ENCODE measurements around the gene IFI35. TPM values are rescaled to one million over a fixed set of nuclear protein-coding genes. Genes with fewer than 3 reads are reported as not detected.

IFI35 gene
- total and polyA plus RNA-seq, 9 of the 15 experiments (the other 6 are each of a cell fraction or from before 2014, with no cell fraction given) = 4.4 to 13.1 (median 10.2) TPM

DNA sequence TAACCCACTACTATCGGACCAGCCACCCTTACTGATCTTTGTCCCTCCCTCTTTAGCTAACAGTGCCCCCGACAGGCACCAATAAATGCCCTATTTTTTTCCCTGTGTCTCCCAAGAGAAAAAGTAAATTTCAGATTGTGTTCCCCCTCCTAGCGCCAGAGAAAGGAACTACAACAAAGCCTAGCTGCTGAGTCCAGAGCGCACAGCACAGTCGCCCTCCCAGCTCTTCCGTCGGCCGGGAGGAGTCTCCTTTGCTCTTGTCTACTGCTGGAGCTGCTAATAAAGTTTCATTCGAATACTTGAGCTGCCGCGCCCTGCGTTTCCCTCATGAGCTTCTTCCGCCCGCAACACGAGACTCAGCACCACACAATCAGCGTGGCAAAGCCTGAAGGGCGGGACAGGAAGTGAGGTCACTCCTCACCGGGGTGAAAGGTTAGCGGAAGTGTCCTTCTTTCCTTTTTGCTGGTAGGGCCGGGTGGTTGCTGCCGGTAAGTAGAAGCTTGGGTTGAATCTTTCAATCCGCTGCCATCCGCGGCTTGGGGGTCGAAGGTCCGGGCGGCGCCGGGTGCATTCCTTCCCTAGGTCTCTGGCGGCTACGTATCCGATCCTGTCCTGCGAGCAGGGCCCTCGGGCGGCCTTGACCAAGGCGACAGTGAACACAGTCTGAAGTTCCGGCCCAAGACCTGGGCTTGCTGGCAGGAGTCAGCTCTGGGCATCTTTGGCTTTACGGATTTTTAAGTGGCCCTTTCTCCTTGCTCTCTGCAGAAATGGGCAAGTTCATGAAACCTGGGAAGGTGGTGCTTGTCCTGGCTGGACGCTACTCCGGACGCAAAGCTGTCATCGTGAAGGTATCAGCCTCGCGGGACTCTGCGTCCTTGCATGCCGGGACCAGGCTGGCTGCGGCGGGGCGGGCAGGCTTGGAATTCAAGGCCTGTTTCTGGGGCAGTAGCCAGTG, 8.3 kb upstream of the IFI35 start, which contains the start of gene RPL27 (continued):
- peak; percentile 73 for TF ChIP-seq RBM22 (IDR thresholded peaks at IDR 0.05; ENCODE audit: low read depth, low read length, poor library complexity, severe bottlenecking)
- no peak for TF ChIP-seq ZSCAN29 (IDR thresholded peaks at IDR 0.05)
- TF ChIP-seq TOE1 (IDR thresholded peaks at IDR 0.05; ENCODE audit: borderline replicate concordance) = peak; percentile 89
- no peak for TF ChIP-seq TOE1 (CRISPR knock-in tag; IDR thresholded peaks at IDR 0.05; ENCODE audit: borderline replicate concordance, low read depth)
- TF ChIP-seq, protein P1, sequence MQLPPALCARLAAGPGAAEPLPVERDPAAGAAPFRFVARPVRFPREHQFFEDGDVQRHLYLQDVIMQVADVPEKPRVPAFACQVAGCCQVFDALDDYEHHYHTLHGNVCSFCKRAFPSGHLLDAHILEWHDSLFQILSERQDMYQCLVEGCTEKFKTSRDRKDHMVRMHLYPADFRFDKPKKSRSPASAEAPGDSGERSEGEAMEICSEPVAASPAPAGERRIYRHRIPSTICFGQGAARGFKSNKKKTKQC (CRISPR knock-in tag; IDR thresholded peaks at IDR 0.05) = peak; percentile 56; the same call in 1 of the 2 replicates
- TF ChIP-seq SRSF9 (IDR thresholded peaks at IDR 0.05; ENCODE audit: borderline replicate concordance, low read depth, low read length) = no peak
- TF ChIP-seq, protein P2, sequence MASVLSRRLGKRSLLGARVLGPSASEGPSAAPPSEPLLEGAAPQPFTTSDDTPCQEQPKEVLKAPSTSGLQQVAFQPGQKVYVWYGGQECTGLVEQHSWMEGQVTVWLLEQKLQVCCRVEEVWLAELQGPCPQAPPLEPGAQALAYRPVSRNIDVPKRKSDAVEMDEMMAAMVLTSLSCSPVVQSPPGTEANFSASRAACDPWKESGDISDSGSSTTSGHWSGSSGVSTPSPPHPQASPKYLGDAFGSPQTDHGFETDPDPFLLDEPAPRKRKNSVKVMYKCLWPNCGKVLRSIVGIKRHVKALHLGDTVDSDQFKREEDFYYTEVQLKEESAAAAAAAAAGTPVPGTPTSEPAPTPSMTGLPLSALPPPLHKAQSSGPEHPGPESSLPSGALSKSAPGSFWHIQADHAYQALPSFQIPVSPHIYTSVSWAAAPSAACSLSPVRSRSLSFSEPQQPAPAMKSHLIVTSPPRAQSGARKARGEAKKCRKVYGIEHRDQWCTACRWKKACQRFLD (CRISPR knock-in tag; IDR thresholded peaks at IDR 0.05) = peak; percentile 94
- TF ChIP-seq POLR2B (IDR thresholded peaks at IDR 0.05; ENCODE audit: low read depth, partially characterized antibody) = peak; percentile 96
- TF ChIP-seq, protein P3, sequence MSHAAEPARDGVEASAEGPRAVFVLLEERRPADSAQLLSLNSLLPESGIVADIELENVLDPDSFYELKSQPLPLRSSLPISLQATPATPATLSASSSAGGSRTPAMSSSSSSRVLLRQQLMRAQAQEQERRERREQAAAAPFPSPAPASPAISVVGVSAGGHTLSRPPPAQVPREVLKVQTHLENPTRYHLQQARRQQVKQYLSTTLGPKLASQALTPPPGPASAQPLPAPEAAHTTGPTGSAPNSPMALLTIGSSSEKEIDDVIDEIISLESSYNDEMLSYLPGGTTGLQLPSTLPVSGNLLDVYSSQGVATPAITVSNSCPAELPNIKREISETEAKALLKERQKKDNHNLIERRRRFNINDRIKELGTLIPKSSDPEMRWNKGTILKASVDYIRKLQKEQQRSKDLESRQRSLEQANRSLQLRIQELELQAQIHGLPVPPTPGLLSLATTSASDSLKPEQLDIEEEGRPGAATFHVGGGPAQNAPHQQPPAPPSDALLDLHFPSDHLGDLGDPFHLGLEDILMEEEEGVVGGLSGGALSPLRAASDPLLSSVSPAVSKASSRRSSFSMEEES (CRISPR knock-in tag; IDR thresholded peaks at IDR 0.05) = no peak
- TF ChIP-seq FOXJ3 (CRISPR knock-in tag; IDR thresholded peaks at IDR 0.05) = no peak
- no peak for TF ChIP-seq IFI16 (CRISPR knock-in tag; IDR thresholded peaks at IDR 0.05)
- TF ChIP-seq, protein P4, sequence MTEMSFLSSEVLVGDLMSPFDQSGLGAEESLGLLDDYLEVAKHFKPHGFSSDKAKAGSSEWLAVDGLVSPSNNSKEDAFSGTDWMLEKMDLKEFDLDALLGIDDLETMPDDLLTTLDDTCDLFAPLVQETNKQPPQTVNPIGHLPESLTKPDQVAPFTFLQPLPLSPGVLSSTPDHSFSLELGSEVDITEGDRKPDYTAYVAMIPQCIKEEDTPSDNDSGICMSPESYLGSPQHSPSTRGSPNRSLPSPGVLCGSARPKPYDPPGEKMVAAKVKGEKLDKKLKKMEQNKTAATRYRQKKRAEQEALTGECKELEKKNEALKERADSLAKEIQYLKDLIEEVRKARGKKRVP (CRISPR knock-in tag; IDR thresholded peaks at IDR 0.05) = no peak
- TF ChIP-seq U2AF1 (optimal IDR thresholded peaks at IDR 0.05; ENCODE audit: low read depth, low read length) = no peak
- peak; percentile 98 for TF ChIP-seq GABPB1 (CRISPR knock-in tag; IDR thresholded peaks at IDR 0.05)
- no peak for TF ChIP-seq ZNF586 (CRISPR knock-in tag; conservative IDR thresholded peaks at IDR 0.05)
- TF ChIP-seq SLC30A9 (CRISPR knock-in tag; IDR thresholded peaks at IDR 0.05) = no peak
- peak; percentile 47 to 97; a peak in 3 of 4 replicates for TF ChIP-seq MAZ (CRISPR knock-in tag; conservative IDR thresholded peaks at IDR 0.05 in 1 of 2, IDR thresholded peaks at IDR 0.05 in 1 of 2)
- TF ChIP-seq, protein P5, sequence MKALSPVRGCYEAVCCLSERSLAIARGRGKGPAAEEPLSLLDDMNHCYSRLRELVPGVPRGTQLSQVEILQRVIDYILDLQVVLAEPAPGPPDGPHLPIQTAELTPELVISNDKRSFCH (CRISPR knock-in tag; IDR thresholded peaks at IDR 0.05) = no peak
- TF ChIP-seq, protein P5 (tag; IDR thresholded peaks at IDR 0.05) = no peak
